KOPT-K1 (cell line): ENCODE measurements around the gene RASGRP4.
"Not testable (repeated sequence)": the region's sequence is repeated elsewhere in the genome, so short reads cannot be mapped to it uniquely, and the experiment has no call there.

Source experiments
- H3K27ac ChIP-seq: fragments of 200-600 bp; sonication (generic); 2 replicates; pipeline ENCODE4 v1.5.1; 2016; ENCODE audit warnings: antibody characterized with exemption, mild to moderate bottlenecking, low read depth, low read length; ENCODE audit not compliant: poor library complexity, severe bottlenecking
- H3K36me3 ChIP-seq: fragments of 200-600 bp; sonication (generic); 2 replicates; pipeline ENCODE4 v1.5.1; 2017; ENCODE audit warnings: antibody characterized with exemption, mild to moderate bottlenecking, low read length, moderate library complexity; ENCODE audit not compliant: insufficient read depth
- H3K9me3 ChIP-seq: fragments of 200-600 bp; sonication (generic); 2 replicates; pipeline ENCODE4 v1.5.1; 2017; ENCODE audit warnings: antibody characterized with exemption, low read length, mild to moderate bottlenecking; ENCODE audit not compliant: insufficient read depth, poor library complexity, severe bottlenecking

Gene RASGRP4

GRCh38 chr19:38412961-38413360 is 13.1 kb downstream of the RASGRP4 start:
- Histone ChIP-seq H3K9me3 (no peaks in the 10 kb centered on the region), H3K36me3 (no peaks in the 10 kb centered on the region), H3K27ac (no peak overlapping the region)

- H3K27ac ChIP-seq, result no peak overlapping the region
- H3K36me3 ChIP-seq, result no peaks in the 10 kb centered on the region
- H3K9me3 ChIP-seq, result no peaks in the 10 kb centered on the region
Observed at GRCh38 chr19:38412491-38412890, 13.5 kb downstream of the RASGRP4 start.

- H3K27ac ChIP-seq, H3K36me3 ChIP-seq, H3K9me3 ChIP-seq: not testable (repeated sequence)
Observed at GRCh38 chr19:38411898-38412297, 14.1 kb downstream of the RASGRP4 start.

- H3K36me3 ChIP-seq, result no peaks in the 10 kb centered on the region
- H3K9me3 ChIP-seq, result no peaks in the 10 kb centered on the region
- H3K27ac ChIP-seq, result no peak overlapping the region
Observed at GRCh38 chr19:38411041-38411712, 14.8 kb downstream of the RASGRP4 start.

- not testable (repeated sequence) for H3K36me3 ChIP-seq, H3K27ac ChIP-seq, H3K9me3 ChIP-seq
Observed at GRCh38 chr19:38410407-38410806, 15.6 kb downstream of the RASGRP4 start.

- Histone ChIP-seq H3K36me3 (no peaks in the 10 kb centered on the region), H3K27ac (no peak overlapping the region), H3K9me3 (no peaks in the 10 kb centered on the region)
Observed at GRCh38 chr19:38409631-38410133, 16.3 kb downstream of the RASGRP4 start.

- H3K27ac ChIP-seq, result no peak overlapping the region
Observed at GRCh38 chr19:38405276-38405675, 20.7 kb downstream of the RASGRP4 start.

GRCh38 chr19:38404858-38405257 is 21.2 kb downstream of the RASGRP4 start:
- H3K9me3 ChIP-seq, result no peaks in the 10 kb centered on the region
- H3K36me3 ChIP-seq, result no peaks in the 10 kb centered on the region

More at GRCh38 chr19:38405276-38405675, 20.7 kb downstream of the RASGRP4 start:
- Histone ChIP-seq H3K36me3 (no peaks in the 10 kb centered on the region), H3K9me3 (no peaks in the 10 kb centered on the region)

GRCh38 chr19:38402967-38403674 is 22.9 kb downstream of the RASGRP4 start, which contains the start of gene FAM98C:
Gene FAM98C (plus strand): TSS chr19:38403093. CDS start chr19:38403154, 61 bp downstream.
- Histone ChIP-seq H3K27ac (peak within 1 kb of the TSS; percentile 49), H3K9me3 (no peaks in the 10 kb centered on the region), H3K36me3 (no peaks in the 10 kb centered on the region)

More at GRCh38 chr19:38404858-38405257, 21.2 kb downstream of the RASGRP4 start:
- H3K27ac ChIP-seq, result no peak overlapping the region

- H3K36me3 ChIP-seq, result no peaks in the 10 kb centered on the region
- no peaks in the 10 kb centered on the region for H3K9me3 ChIP-seq
- no peak overlapping the region for H3K27ac ChIP-seq
Observed at GRCh38 chr19:38402623-38402966, 23.4 kb downstream of the RASGRP4 start.

- no peak overlapping the region for H3K27ac ChIP-seq
- H3K36me3 ChIP-seq, result no peaks in the 10 kb centered on the region
- H3K9me3 ChIP-seq, result no peaks in the 10 kb centered on the region
Observed at GRCh38 chr19:38401148-38401547, 24.9 kb downstream of the RASGRP4 start.

- Histone ChIP-seq H3K36me3 (no peaks in the 10 kb centered on the region), H3K27ac (no peak overlapping the region), H3K9me3 (no peaks in the 10 kb centered on the region)
Observed at GRCh38 chr19:38400361-38400760, 25.7 kb downstream of the RASGRP4 start.

- no peak overlapping the region for H3K27ac ChIP-seq
- H3K36me3 ChIP-seq, result no peaks in the 10 kb centered on the region
- no peaks in the 10 kb centered on the region for H3K9me3 ChIP-seq
Observed at GRCh38 chr19:38399537-38399936, 26.5 kb downstream of the RASGRP4 start.

- Histone ChIP-seq H3K9me3 (no peaks in the 10 kb centered on the region), H3K36me3 (no peaks in the 10 kb centered on the region), H3K27ac (no peak overlapping the region)
Observed at GRCh38 chr19:38399081-38399480, 26.9 kb downstream of the RASGRP4 start.

- H3K9me3 ChIP-seq, result no peaks in the 10 kb centered on the region
- no peak overlapping the region for H3K27ac ChIP-seq
- no peaks in the 10 kb centered on the region for H3K36me3 ChIP-seq
Observed at GRCh38 chr19:38395381-38396114, 30.5 kb downstream of the RASGRP4 start.
